Measurements from ENCODE around the gene TERC. TPM values are rescaled to one million over a fixed set of nuclear protein-coding genes. Genes with fewer than 3 reads are reported as not detected.

TERC gene
- total RNA-seq, result 2.9 TPM
- long read RNA-seq, result 0 reads

- Histone ChIP-seq H3K36me3 (no peaks in the 10 kb centered on the region), H3K4me1 (no peaks in the 10 kb centered on the region), H3K9me3 (no peaks in the 10 kb centered on the region), H3K4me3 (peak within 1 kb of the TSS; percentile 87), H3K27ac (peak within 1 kb of the TSS; percentile 99), H3K27me3 (ENCODE audit: low read depth) (no peaks in the 10 kb centered on the region)
- peak; percentile 95 for DNase-seq
- intact Hi-C loops (cut with DNase I), result no loop called here
- ATAC-seq, result peak; percentile 96 to 97
- no peak for TF ChIP-seq CTCF (IDR thresholded peaks at IDR 0.05)
Measured at GRCh38 chr3:169764882-169765612, at the start of gene TERC. TERC (minus strand) TSS chr3:169765060.

- ATAC-seq (peak; percentile 65 to 66), DNase-seq (peak; percentile 65)
- H3K9me3 ChIP-seq, result no peaks in the 10 kb centered on the region
- H3K27ac ChIP-seq, result no peak overlapping the region
- intact Hi-C loops (cut with DNase I), result no loop called here
- peak; percentile 48 for TF ChIP-seq CTCF (IDR thresholded peaks at IDR 0.05)
- H3K27me3 ChIP-seq (ENCODE audit: low read depth), result no peaks in the 10 kb centered on the region
- H3K36me3 ChIP-seq, result no peaks in the 10 kb centered on the region
- H3K4me3 ChIP-seq, result peak overlapping the region; percentile 67
- peaks cover 25% of the 10 kb centered on the region for H3K4me1 ChIP-seq
Measured at GRCh38 chr3:169813757-169814517, 49.1 kb upstream of the TERC start.

- Histone ChIP-seq H3K4me3 (peak overlapping the region; percentile 67), H3K4me1 (peaks cover 25% of the 10 kb centered on the region), H3K9me3 (no peaks in the 10 kb centered on the region), H3K27ac (peak overlapping the region; percentile 80), H3K36me3 (no peaks in the 10 kb centered on the region), H3K27me3 (ENCODE audit: low read depth) (no peaks in the 10 kb centered on the region)
- TF ChIP-seq CTCF (IDR thresholded peaks at IDR 0.05), result no peak
- DNase-seq (no peak), ATAC-seq (no peak)
- intact Hi-C loops (cut with DNase I), result no loop called here
Measured at GRCh38 chr3:169813278-169813677, 48.4 kb upstream of the TERC start.

GRCh38 chr3:169812332-169813235 is 47.7 kb upstream of the TERC start, which contains the start of the genes LRRC34 and LRRIQ4:
LRRC34 (minus strand) TSS chr3:169812904; CDS start chr3:169812548, 356 bp downstream.
LRRIQ4 (plus strand) TSS chr3:169812870; CDS start chr3:169821922, 9,052 bp downstream.
- no peak for TF ChIP-seq CTCF (IDR thresholded peaks at IDR 0.05)
- H3K4me1 ChIP-seq, result peaks cover 25% of the 10 kb centered on the region
- H3K4me3 ChIP-seq, result peak within 1 kb of the TSS; percentile 67
- DNase-seq (peak; percentile 92), ATAC-seq (peak; percentile 94 to 96)
- peak within 1 kb of the TSS; percentile 80 for H3K27ac ChIP-seq
- no peaks in the 10 kb centered on the region for H3K36me3 ChIP-seq
- intact Hi-C loops (cut with DNase I), result no loop called here
- H3K9me3 ChIP-seq, result no peaks in the 10 kb centered on the region
- no peaks in the 10 kb centered on the region for H3K27me3 ChIP-seq (ENCODE audit: low read depth)
